Activated gamma-delta T cell treated with Interleukin-2 at 50 U/mL for 16 hours (primary cell): Measurements from ENCODE around the gene SPOCK2.
"Not testable (repeated sequence)": the region's sequence is repeated elsewhere in the genome, so short reads cannot be mapped to it uniquely, and the experiment has no call there.

Experiments
- DNase-seq: peaks from one replicate; pipeline ENCODE4 v3.0.0-alpha.2; 2020

SPOCK2 gene

GRCh38 chr10:72087969-72088888 is at the start of gene SPOCK2:
TSS of gene SPOCK2 (minus strand) at chr10:72088551. CDS start at chr10:72088328, 223 bp downstream.
- peak; percentile 71 for DNase-seq

- DNase-seq = no peak
Observed at GRCh38 chr10:72137583-72137982, 49.2 kb upstream of the SPOCK2 start.

GRCh38 chr10:72136225-72136624 is 47.9 kb upstream of the SPOCK2 start:
- not testable (repeated sequence) for DNase-seq

GRCh38 chr10:72134785-72135767 is 46.7 kb upstream of the SPOCK2 start:
- no peak for DNase-seq

GRCh38 chr10:72133517-72133916 is 45.2 kb upstream of the SPOCK2 start:
- DNase-seq = no peak

GRCh38 chr10:72132854-72133253 is 44.5 kb upstream of the SPOCK2 start:
- no peak for DNase-seq

- no peak for DNase-seq
Observed at GRCh38 chr10:72127571-72127970, 39.2 kb upstream of the SPOCK2 start.

- no peak for DNase-seq
Observed at GRCh38 chr10:72126872-72127232, 38.5 kb upstream of the SPOCK2 start.

- no peak for DNase-seq
Observed at GRCh38 chr10:72126184-72126871, 38.0 kb upstream of the SPOCK2 start.

- DNase-seq = no peak
Observed at GRCh38 chr10:72124989-72125388, 36.6 kb upstream of the SPOCK2 start.

- DNase-seq = no peak
Observed at GRCh38 chr10:72124381-72124780, 36.0 kb upstream of the SPOCK2 start.

- no peak for DNase-seq
Observed at GRCh38 chr10:72123616-72124015, 35.3 kb upstream of the SPOCK2 start.

- no peak for DNase-seq
Observed at GRCh38 chr10:72122221-72122620, 33.9 kb upstream of the SPOCK2 start.

GRCh38 chr10:72121389-72121788 is 33.0 kb upstream of the SPOCK2 start:
- no peak for DNase-seq

- no peak for DNase-seq
Observed at GRCh38 chr10:72116372-72116771, 28.0 kb upstream of the SPOCK2 start.

- no peak for DNase-seq
Observed at GRCh38 chr10:72114706-72115450, 26.5 kb upstream of the SPOCK2 start.

- DNase-seq = no peak
Observed at GRCh38 chr10:72110673-72111401, 22.5 kb upstream of the SPOCK2 start.

- DNase-seq = no peak
Observed at GRCh38 chr10:72109636-72110157, 21.3 kb upstream of the SPOCK2 start.

- DNase-seq = no peak
Observed at GRCh38 chr10:72108830-72109635, 20.7 kb upstream of the SPOCK2 start.

GRCh38 chr10:72108004-72108370 is 19.6 kb upstream of the SPOCK2 start:
- not testable (repeated sequence) for DNase-seq
